ENCODE measurements around the gene ADAM15. TPM values are rescaled to one million over a fixed set of nuclear protein-coding genes. Genes with fewer than 3 reads are reported as not detected.

ADAM15 gene
- total RNA-seq, 1 donor from 2014 or later = 7.6 TPM

DNA sequence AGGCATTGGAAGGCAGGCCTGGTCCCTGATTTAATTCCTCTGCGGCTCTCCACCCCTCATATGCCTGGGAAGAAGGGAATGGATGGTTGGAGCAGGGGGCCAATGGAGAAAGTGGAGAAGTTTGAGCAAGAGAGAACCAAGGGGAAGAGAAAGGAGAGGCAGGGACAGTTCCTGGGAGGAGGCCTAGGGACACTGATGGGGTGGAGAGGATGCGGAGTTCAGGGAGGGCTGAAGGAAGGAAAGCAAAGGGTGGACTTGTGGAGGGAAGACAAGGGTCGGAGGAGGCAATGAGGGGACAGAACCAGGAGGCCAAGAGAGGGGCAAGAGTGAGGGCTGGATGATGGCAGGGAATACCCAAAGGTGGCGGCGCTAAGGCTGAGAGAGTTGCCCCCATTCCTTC lies 41.4 kb upstream of the ADAM15 start:
- no peak overlapping the region for H3K27ac Mint-ChIP-seq (ENCODE audit: unreplicated experiment)
- no peak for DNase-seq
- H3K4me3 Mint-ChIP-seq (ENCODE audit: unreplicated experiment) = no peak overlapping the region
- TF ChIP-seq, protein P1, sequence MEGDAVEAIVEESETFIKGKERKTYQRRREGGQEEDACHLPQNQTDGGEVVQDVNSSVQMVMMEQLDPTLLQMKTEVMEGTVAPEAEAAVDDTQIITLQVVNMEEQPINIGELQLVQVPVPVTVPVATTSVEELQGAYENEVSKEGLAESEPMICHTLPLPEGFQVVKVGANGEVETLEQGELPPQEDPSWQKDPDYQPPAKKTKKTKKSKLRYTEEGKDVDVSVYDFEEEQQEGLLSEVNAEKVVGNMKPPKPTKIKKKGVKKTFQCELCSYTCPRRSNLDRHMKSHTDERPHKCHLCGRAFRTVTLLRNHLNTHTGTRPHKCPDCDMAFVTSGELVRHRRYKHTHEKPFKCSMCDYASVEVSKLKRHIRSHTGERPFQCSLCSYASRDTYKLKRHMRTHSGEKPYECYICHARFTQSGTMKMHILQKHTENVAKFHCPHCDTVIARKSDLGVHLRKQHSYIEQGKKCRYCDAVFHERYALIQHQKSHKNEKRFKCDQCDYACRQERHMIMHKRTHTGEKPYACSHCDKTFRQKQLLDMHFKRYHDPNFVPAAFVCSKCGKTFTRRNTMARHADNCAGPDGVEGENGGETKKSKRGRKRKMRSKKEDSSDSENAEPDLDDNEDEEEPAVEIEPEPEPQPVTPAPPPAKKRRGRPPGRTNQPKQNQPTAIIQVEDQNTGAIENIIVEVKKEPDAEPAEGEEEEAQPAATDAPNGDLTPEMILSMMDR (IDR thresholded peaks at IDR 0.05; ENCODE audit: partially characterized antibody, unreplicated experiment) = no peak
- H3K27me3 Mint-ChIP-seq (ENCODE audit: unreplicated experiment) = peaks cover 3% of the 10 kb centered on the region
- H3K36me3 Mint-ChIP-seq (ENCODE audit: unreplicated experiment) = no peaks in the 10 kb centered on the region
- peaks cover 4% of the 10 kb centered on the region for H3K4me1 Mint-ChIP-seq (ENCODE audit: low read depth, unreplicated experiment)
- H3K9me3 Mint-ChIP-seq (ENCODE audit: unreplicated experiment) = peaks cover 1% of the 10 kb centered on the region

DNA sequence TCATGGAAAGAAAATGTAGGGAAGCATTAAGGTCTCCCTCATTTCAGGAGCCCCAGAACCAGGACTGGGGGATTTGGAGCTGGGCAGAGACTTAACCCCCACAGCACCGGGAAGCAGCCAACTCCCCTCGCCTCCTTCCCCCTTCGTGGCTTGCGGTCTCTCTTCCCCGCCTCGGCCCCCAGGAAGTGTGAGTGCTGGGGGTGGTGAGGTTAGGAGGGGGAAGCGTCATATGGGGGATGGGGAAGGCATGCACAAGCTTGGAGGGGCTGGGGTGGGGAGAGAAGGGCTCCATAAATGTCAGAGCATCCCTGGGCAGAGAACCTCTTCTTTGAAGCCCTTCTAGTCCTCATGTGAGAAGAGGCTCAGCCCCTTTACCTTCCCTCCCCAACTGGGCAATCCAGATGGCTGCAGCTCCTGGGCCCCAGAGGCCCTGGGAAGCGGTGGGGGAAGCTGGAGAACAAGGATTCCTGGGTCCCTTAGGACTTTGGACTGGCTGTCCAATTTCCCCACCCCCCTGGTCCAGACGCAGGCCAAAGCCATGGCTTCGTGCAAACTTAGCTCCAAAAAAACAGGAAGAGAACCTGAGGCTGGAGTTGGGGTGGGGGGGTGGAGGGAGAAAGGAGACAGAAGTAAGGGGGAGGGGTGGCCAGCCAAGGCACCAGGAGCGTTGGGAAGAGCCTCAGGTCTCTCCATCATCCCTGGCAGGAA lies 40.8 kb upstream of the ADAM15 start:
- H3K36me3 Mint-ChIP-seq (ENCODE audit: unreplicated experiment) = no peaks in the 10 kb centered on the region
- peaks cover 4% of the 10 kb centered on the region for H3K4me1 Mint-ChIP-seq (ENCODE audit: low read depth, unreplicated experiment)
- H3K27ac Mint-ChIP-seq (ENCODE audit: unreplicated experiment) = no peak overlapping the region
- peaks cover 3% of the 10 kb centered on the region for H3K27me3 Mint-ChIP-seq (ENCODE audit: unreplicated experiment)
- H3K4me3 Mint-ChIP-seq (ENCODE audit: unreplicated experiment) = no peak overlapping the region
- no peak for DNase-seq
- TF ChIP-seq, protein P1 (IDR thresholded peaks at IDR 0.05; ENCODE audit: partially characterized antibody, unreplicated experiment) = no peak
- H3K9me3 Mint-ChIP-seq (ENCODE audit: unreplicated experiment) = peaks cover 1% of the 10 kb centered on the region

DNA sequence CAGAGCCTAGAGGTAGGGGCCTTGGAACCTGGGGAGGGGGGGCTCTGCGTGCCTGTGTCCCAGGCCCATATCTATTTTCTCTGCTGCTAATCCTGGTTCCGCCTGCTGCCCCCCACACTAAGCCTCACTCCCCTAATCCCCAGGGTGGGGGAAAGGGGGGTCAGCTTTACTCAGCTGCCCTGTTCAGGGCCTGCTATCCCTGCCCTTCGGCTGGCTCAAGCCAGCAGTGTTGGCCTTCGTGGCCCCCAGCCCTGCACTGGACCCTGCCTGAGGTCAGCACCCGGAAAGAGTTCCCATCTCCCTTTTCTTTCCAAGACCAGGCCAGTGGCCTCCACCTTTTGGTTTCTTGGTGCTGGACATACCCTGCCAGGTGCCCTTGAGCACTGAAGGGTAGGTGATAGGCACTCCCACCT lies 40.1 kb upstream of the ADAM15 start:
- H3K4me1 Mint-ChIP-seq (ENCODE audit: low read depth, unreplicated experiment) = peaks cover 4% of the 10 kb centered on the region

DNA sequence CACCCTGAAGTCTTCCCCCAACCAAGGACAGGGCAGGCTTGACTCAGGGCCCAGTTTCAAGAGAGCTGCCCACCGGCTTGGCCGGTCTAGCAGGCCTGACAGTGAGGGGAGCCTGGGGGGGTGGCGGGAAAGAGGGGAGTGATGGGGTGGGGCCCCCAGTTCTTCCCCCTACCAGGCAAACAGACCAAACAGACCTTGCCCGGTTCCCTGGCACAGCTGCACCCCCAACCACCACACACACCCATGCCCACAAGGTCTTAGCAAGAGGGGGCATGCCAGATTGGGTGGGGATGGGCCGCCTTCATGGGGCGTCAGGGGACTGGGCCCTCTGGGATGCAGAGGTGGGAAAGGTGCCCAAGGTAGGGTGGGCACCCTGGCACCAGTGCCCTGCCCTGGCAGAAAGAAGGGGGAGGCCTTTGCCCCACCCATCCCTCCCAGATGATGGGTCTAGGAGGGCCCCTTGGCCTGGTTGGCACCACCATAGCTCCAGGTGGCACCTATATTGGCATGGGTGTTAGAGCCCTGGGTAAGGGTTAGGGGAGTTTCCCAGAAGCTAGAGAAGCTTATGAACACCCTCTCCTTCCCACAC lies 39.6 kb upstream of the ADAM15 start:
- Mint-ChIP-seq H3K9me3 (ENCODE audit: unreplicated experiment) (peaks cover 1% of the 10 kb centered on the region), H3K4me3 (ENCODE audit: unreplicated experiment) (no peak overlapping the region), H3K36me3 (ENCODE audit: unreplicated experiment) (no peaks in the 10 kb centered on the region), H3K27me3 (ENCODE audit: unreplicated experiment) (no peaks in the 10 kb centered on the region), H3K4me1 (ENCODE audit: low read depth, unreplicated experiment) (peaks cover 1% of the 10 kb centered on the region), H3K27ac (ENCODE audit: unreplicated experiment) (no peak overlapping the region)
- DNase-seq = no peak
- TF ChIP-seq, protein P1 (IDR thresholded peaks at IDR 0.05; ENCODE audit: partially characterized antibody, unreplicated experiment) = no peak

More for the DNA sequence above, 40.1 kb upstream of the ADAM15 start:
- no peak overlapping the region for H3K27ac Mint-ChIP-seq (ENCODE audit: unreplicated experiment)
- peaks cover 1% of the 10 kb centered on the region for H3K9me3 Mint-ChIP-seq (ENCODE audit: unreplicated experiment)
- peaks cover 3% of the 10 kb centered on the region for H3K27me3 Mint-ChIP-seq (ENCODE audit: unreplicated experiment)
- no peaks in the 10 kb centered on the region for H3K36me3 Mint-ChIP-seq (ENCODE audit: unreplicated experiment)
- H3K4me3 Mint-ChIP-seq (ENCODE audit: unreplicated experiment) = no peak overlapping the region
- TF ChIP-seq, protein P1 (IDR thresholded peaks at IDR 0.05; ENCODE audit: partially characterized antibody, unreplicated experiment) = no peak
- DNase-seq = no peak

DNA sequence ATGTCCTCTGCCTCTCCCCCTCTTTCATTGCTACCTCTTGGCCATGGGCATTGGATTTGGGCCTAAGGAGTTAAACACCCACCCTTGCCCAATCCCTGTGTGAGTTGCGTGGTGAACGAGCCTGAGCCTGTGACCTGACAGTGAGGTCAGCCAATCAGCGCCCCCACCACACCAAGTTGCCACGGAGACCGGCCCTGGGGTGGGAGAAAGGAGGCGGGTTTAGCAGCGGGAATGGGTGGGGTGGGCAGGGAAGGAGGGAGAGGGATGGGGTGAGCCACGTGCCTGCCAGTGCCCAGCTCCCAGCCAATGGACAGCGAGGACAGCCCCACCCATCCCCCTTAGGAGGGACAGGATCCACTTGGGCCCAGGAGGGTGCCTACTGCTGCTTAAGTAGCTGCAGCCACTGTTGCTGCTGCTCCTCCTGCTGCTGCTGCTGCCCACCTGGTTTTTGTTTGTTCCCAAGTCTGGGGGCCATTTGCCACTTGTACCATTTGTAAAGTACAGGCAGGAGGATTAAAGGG lies 39.0 kb upstream of the ADAM15 start:
- Mint-ChIP-seq H3K9me3 (ENCODE audit: unreplicated experiment) (peaks cover 1% of the 10 kb centered on the region), H3K27ac (ENCODE audit: unreplicated experiment) (no peak overlapping the region), H3K4me1 (ENCODE audit: low read depth, unreplicated experiment) (peaks cover 1% of the 10 kb centered on the region), H3K36me3 (ENCODE audit: unreplicated experiment) (no peaks in the 10 kb centered on the region), H3K4me3 (ENCODE audit: unreplicated experiment) (no peak overlapping the region), H3K27me3 (ENCODE audit: unreplicated experiment) (no peaks in the 10 kb centered on the region)
- TF ChIP-seq, protein P1 (IDR thresholded peaks at IDR 0.05; ENCODE audit: partially characterized antibody, unreplicated experiment) = no peak
- peak; percentile 78 for DNase-seq
